Measurements from ENCODE around the gene DACH1.

DACH1 gene

GRCh38 chr13:71771144-71771543 lies 95.9 kb downstream of the DACH1 start:
- no peak for DNase-seq

DNA sequence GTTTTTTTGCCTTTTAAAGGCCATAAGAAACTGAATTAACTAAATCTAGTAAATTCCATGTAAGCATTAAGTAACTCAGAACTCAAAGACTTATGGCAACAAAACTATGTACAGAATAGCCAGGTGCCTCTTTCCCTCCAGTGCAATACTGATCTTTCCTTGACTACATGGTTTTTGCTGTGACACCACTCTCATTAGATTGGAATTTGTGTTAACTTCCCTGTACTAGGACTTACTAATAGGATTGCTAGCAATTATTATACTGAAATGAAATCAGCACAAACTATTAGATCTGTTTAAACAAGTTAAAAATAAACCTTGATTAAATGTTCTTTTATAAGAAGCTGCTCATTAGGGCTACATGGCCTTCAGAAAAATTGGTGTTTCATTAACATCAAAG lies 96.3 kb downstream of the DACH1 start:
- DNase-seq, result no peak

GRCh38 chr13:71768881-71769280 lies 98.1 kb downstream of the DACH1 start:
- DNase-seq, result no peak

DNA sequence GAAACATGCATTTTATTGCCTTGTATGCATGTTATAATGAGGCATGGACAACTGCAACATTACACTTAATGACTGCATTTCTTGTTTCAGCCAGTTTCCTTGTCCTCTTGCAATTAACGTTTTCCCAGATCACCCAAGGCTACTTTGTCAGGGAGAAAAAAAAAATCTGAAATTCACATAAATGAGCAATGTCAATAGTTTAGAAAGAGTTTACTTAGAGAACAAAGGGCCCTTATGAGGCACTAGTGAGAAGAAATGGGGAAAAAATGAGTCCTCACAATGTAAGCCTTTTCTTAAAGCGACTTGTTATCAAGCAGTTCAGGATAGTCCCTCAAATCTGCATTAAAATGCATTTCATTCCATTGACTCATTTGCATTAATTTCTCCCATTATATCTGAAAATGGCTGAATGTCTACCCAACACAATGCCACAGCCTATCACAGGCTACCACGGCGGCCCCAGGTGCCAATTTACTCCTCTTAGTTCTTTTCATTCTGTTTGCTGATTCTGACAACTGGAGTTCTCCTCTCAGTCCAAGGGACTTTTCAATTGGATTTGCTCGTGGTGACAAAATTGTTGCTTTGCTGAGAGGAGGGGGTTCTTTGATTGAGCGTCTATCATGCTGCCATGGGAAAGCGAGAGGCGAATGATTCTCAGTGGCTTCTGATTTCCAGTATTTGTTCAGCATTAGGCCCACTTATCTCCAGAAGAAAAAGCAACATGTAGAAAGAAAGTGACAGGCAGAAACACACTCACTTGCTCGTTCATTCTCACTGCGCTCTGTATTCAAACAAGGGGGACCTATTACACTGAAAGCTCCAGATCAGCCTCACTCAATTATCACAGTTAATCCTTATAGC lies 107.1 kb downstream of the DACH1 start:
- DNase-seq, result no peak

- no peak for DNase-seq
Observed at GRCh38 chr13:71758828-71759227, 108.2 kb downstream of the DACH1 start.

GRCh38 chr13:71754407-71754974 lies 112.5 kb downstream of the DACH1 start:
- no peak for DNase-seq

GRCh38 chr13:71752775-71753513 lies 114.1 kb downstream of the DACH1 start:
- no peak for DNase-seq

DNA sequence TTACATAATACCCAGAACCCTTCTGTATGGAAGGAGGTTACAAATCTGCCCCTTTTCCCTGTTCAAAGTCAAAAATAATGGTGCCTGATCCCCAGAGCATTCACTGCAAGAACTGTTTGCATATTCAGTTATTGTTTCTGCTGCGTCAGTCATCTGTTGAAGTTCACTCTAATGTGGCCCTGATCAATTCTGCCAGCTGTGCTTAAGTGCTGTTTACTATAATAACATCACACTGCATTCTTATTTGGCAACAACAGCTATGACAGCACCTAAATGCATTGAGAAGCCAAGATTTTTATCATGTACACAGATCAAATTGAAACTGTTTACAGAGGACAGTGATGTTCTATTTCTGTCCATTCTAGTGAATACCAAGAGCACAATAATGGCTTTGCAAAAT lies 115.9 kb downstream of the DACH1 start:
- DNase-seq, result no peak

GRCh38 chr13:71730267-71730666 lies 136.7 kb downstream of the DACH1 start:
- DNase-seq, result no peak

- no peak for DNase-seq
Observed at GRCh38 chr13:71729441-71729840, 137.6 kb downstream of the DACH1 start.

DNA sequence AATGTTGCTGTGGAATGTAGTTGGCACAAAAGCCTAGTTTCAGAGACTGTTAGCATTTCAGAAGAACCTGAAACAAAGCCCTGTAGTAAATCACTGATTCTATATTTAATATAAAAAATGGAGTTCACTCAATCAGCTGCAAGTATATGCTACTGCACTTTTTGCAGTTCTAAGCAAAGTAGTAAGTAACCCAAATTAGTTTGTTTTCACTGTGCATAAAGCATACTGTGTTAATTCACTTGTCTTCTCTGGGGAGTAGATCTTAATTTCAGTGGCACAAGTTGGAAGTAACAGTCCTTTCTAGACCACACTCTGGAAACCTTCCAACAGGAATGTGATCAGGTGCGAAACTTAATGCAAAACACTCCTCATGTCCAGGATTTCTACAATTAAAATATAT lies 139.3 kb downstream of the DACH1 start:
- no peak for DNase-seq

DNA sequence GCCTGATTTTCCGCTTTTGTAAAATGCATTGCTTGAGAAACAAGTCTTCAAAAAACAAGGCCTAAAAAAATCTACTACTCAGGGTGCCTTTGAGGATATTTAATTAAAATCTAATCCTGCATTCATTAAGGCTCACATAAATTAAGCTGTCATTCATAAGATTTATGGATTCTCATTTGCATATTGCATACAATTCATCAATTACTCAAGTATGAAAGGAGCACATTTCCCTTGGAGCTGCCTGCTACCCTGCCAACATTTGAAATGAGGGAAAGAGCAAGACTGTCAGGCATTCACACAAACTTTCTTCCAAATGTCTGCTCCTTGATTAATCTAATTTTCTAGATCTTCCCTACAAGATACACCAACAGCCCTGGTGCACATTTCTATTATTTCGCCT lies 140.0 kb downstream of the DACH1 start:
- DNase-seq, result no peak

GRCh38 chr13:71722206-71722605 lies 144.8 kb downstream of the DACH1 start:
- DNase-seq, result no peak

DNA sequence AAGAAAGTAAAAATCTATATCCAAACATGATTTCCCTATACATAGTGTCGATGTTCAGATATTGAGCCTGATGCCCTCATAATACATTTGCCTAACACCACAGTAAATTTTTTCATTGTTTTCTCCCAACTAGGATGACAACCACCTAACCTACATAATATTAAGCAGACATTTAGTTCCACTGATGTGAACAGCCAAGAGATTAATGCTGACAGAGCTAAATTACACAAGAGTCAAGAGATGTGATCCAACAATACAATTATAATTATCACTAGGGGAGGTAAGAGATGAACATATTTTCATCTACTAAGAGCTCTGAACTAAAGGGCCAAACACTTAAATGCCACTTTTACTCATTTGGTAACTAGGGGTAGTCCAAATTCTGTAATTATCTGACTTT lies 145.9 kb downstream of the DACH1 start:
- DNase-seq, result no peak

GRCh38 chr13:71718931-71719330 lies 148.1 kb downstream of the DACH1 start:
- DNase-seq, result no peak

DNA sequence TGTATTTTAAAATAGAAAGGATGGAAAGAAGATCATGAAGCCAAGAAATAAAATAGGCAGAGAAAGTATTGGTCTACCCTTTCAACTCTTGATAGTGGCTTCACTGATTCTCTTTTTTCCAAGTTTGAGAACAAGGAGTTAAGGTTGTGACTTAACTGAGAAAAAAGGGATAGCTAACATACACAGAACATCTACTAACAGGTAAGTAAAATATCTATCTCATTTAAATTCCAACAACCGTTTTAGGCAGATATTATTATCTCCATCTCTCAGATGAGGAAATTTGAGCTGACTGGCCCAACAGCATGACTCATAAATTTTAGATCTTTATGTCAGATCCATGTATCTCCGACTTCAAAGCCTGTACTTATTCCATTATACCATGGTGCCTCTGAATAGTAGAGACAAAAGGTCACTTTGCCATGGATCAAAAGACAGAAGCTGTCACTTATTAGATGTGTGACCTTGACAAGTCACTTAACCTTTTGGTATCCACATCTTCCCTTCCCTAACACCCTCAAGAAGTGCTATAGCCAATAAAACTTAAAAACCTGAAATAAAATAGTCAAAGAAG lies 152.1 kb downstream of the DACH1 start:
- no peak for DNase-seq

GRCh38 chr13:71712988-71713653 lies 153.9 kb downstream of the DACH1 start:
- no peak for DNase-seq

DNA sequence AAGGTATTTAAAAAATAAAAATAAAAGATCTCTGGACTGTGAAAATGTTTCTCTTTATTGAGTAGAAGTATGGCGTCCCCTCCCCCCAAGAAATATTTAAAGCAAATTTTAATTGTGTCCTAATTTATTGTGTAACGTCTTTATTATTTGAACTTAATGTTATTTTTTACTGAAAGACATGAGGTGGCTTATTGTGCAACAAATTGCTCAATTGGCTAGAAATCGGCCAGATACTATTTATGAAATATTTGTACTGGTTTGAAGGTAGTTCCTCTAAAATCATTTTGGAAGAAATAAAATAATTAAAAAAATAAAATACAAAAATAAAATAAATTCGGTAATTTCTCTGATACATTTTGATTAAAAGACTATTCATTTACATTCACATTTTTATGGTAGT lies 162.3 kb downstream of the DACH1 start:
- DNase-seq, result no peak

DNA sequence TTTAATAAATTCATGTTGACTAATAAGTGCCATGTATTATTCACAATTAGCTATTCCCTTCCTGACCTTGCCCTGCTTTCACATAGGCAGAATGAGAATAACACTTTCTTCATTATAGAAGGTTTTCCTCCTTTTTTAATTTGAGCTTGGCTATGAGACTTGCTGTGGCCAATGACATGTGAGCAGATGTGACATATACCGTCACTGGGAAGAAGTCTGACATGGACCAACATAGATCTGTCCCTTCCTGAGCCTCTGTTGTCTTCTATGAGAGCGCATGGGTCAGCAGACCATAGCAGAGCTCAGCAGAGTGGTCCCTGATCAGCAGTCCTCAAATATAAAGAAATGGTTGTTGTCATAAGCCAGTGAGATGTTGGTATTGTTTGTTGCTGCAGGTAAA lies 163.9 kb downstream of the DACH1 start:
- DNase-seq, result no peak

DNA sequence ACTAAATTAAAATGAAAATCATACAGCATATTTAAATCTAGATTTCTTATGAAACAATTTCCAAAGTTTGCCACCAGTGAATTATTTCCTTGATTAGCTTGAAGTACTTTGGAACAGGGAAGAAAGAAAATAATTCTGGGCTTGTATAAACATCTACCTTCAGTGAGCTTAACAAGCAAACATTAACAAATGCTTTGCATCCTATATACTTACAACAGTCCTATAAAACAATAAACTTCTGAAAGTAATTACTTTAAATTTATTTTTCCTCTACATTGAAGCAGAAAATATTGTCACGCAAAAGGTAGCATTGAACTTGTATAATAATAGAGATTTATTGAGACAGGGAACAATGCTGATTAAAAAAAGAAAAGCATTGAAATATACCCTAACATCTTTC lies 164.8 kb downstream of the DACH1 start:
- DNase-seq, result no peak

DNA sequence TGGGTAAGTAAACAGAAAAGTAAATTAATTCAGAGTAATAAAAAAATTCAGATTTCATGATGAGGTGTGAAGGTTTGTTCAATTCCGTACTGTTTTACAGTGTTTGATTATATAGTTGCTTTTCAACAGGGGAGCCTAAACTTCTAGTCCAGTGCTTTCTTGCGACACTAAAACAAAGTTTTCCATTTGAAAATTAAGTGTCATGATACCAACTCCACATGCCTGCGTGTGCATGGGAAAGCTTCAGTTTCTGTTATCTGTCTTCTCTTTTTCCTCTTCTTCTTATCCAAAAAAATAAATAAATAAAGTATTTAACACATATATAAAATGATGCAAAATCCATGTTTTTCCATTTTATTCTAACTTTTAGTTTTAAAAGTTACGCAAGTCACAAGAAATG lies 165.3 kb downstream of the DACH1 start:
- DNase-seq, result no peak

DNA sequence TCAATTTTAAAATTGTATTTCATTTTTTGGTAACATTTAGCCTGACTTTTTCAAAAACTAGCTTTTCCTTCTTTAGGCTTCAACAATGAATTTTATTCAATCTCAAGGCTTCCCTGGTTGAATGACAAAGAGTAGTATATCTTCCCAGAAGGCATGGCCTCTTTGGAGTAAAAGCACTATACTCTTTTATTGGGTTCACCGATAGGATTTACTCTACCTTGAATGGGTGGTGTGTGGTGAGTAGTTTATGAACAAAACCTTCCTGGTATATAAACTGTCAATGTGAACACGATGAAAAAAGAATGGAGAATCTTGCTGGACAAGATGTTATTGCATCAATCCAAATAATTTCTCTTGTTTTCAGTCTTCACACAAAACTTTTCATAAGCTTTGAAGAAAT lies 167.7 kb downstream of the DACH1 start:
- no peak for DNase-seq

- DNase-seq, result no peak
Observed at GRCh38 chr13:71695662-71696061, 171.3 kb downstream of the DACH1 start.

Data from CD4-positive, alpha-beta T cell treated with Interferon alpha-2 for 1 hour (primary cell).